GM19023 (cell line): Measurements from ENCODE around the gene C1orf167.

Experiments
- ATAC-seq: cut with Tn5 transposase; IDR thresholded peaks from one replicate; pipeline ENCODE4 v1.9.1; 2021; ENCODE audit warnings: mild to moderate bottlenecking, moderate library complexity; ENCODE audit not compliant: unreplicated experiment

Gene C1orf167, protein sequence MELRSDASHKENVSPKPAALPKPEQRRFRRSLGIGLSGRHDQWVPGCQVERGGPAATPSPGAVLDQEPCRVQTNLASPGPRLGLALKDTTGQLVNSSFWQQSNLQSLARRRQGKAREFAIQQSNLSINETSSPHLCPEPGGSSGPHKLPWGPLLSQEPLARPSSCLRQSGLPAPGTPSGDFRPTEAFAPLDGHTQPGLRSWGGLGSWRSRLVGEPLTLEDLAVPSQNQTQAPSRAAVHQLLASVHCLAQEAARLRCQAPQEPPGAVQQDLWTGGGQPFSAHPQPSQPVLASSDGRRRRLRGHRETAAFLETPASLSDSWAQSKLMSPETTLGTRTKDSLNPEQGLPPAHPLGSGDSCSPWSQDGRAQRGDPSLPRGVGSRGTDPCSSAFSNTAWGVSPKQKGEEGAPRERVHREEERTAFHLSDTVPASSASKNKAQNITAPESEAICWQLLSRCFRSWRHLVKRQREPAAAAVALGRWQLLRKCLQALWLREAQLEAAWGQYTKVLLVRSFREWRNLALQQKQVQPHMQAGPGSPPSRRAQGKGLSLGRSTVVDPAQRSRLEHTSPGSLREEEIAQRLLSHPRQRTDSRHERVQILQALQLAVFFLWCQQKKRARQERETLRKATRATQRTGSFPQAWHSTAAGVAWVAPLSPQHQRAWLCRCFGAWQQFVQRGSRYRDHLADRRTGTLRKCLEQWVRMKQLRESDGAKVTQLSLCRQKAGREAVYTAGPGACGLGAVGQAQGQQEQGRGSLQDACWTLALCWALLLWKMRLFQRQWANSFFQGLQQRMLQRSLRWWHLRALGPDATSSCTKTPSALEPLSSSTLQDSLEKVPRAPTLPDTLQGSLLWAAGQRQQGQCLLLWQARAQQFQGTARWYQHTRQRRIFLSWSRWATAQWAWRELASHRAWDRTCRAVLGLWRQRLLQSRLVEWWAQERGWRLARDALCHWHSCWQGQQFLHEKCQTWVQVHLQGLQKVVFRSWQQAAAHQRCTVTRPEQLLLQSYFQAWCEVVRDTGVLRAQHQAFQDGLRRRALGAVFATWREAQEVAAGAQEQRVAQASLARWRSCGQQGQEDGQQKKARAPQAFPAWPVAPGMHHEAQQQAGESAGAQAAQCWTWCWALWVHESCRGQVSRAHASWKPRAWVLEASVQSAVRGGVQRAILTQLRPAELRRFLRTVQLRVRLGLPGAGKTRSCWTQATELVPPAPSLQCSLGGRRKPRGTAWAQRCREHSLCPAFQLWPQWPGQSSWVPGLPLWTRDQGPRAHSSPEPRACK (N-terminal part only)

GRCh38 chr1:11761988-11762406 is at the start of gene C1orf167:
TSS of gene C1orf167 (plus strand) at chr1:11762193. CDS start at chr1:11764401, 2,208 bp downstream.
- ATAC-seq: no peak

DNA sequence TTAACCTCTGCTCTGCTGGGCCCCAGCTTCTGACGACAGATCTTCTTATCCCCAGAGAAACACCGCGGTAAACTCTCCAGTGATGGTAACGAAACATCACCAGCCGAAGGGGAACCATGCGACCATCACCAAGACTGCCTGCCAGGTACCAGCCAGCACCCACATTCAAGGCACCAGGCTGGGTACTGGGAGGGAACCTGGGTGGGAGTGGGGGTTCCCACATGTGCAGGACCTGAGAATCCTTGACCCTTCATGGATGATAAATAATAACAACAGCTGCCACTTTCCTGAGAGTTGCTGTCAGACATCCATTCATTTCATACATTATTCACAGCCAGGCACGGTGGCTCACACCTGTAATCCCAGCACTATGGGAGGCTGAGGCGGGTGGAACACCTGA is 49.7 kb upstream of the C1orf167 start:
- no peak for ATAC-seq

- no peak for ATAC-seq
These were observed 48.9 kb upstream of the C1orf167 start for GRCh38 chr1:11713095-11713494.

DNA sequence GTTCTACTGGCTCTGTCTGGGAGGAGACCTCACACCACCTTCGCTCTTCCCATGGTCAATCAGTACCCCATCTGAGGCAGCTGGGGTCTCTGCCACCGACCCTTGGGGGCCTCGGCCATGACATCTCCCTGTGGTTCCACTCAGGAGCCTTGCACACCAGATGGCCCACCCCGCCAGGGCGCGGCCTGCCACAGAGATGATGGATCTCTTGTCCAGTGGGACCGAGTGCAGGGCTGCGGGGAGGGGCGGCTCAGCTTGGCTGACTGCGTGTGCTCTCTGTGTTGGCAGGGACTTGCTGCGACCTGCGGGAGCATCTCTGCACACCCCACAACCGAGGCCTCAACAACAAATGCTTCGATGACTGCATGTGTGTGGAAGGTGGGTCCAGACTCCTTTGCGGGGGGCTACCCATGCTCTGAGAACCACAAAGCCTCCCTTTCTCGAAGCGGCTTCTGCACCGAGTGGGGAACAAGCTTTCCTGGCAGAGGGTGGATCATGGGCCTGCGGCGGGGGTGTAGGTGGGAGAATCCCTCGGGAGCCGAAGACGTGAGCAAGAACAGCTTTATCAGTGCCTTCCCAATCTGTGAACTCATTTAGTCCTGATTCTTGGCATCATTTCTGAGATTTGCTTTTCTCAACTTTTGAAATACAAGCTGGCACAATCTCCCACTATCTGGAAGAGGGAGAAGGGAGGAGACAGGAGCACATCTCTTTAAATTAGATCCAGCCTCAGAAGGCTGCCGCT is 47.0 kb upstream of the C1orf167 start:
- ATAC-seq: no peak

DNA sequence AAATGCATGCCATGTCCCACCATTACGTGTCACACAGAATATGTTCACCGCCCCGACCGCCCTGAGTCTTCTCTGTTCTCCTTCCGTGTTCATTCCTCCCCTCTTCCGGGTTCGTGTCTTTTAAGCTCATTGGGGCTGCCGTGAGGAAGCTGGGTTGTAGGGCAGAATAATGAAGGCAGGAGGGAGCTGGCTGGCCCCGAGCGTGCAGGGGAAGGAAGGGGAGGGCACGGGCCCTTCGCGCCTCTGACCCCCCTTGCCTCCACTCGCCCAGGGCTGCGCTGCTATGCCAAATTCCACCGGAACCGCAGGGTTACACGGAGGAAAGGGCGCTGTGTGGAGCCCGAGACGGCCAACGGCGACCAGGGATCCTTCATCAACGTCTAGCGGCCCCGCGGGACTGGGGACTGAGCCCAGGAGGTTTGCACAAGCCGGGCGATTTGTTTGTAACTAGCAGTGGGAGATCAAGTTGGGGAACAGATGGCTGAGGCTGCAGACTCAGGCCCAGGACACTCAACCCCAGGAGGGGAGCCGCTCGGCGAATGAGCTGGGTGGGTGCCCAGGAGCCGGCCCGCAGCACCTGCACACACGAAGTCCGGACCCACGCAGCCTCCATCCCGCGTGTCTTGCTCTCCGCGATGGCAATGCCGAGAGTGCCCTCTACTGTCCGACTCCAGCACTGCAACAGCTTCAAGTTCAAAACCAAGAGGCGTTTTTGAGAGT is 42.5 kb upstream of the C1orf167 start:
- no peak for ATAC-seq

DNA sequence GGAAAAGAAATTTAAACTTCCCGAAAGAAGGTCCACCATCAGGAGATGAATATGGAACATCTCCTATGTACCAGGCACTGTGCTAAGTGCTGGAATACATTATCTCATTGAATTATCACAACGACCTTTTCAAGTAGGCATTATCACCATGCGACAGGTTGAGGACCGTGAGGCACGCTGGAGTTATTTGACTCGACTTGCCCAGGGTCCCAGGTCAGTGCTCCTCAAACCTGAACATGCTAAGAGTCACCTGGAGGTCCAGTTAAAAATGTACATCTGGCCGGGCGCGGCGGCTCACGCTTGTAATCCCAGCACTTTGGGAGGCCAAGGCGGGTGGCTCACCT is 42.0 kb upstream of the C1orf167 start:
- ATAC-seq: no peak

DNA sequence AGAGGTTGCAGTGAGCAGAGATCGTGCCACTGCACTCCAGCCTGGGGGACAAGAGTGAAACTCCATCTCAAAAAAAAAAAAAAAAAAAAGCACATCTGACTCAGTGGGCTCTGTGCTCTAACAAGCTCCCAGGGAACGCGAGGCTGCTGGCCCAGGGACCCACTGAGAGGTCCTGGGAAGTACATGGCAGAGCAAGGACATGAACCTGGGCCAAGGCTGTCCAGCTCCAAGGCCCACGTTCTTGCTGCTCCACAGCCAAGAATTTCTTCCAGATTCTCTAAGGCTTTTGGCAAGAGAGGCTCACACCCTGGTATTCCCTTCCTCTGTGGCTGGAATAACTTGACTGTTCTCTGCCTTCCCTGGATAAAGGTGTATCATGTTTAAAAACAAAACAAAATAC is 41.5 kb upstream of the C1orf167 start:
- no peak for ATAC-seq

DNA sequence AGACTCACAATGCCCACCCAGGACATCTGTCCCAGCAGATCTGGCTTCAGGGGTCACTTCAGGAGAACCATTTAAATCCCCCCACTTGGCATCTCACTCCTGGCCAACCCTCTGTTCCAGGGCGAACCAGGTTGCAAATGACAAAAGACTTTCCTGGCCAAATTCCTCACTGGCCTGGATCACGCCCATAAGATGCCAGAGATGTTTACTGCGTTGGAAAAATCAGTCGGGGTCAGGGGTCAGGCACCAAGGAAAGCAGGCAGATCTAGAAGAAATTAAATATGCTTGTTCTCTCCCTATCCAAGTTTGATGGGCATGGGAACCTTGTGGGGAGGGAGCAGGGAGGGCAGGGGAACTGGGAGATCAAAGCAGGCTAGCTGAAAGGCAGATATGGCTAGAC is 40.7 kb upstream of the C1orf167 start:
- ATAC-seq: no peak

DNA sequence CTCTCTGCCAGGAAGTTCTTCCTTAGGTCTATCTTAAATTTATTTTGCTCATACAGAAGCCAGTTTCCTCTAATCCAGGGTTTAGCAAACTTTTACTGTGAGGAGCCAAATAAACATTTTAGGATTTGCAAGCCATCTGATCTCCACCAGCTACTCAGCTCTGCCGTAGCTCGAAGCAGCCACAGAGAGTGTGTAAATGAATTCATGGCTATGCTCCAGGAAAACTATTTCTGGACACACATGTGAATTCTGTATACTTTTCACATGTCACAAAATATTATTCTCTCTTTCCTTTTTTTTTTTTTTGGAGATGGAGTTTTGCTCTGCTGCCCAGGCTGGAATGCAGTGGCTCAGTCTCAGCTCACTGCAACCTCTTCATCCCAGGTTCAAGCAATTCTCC is 39.5 kb upstream of the C1orf167 start:
- ATAC-seq: no peak

GRCh38 chr1:11725616-11726015 is 36.4 kb upstream of the C1orf167 start:
- no peak for ATAC-seq

GRCh38 chr1:11727119-11727518 is 34.9 kb upstream of the C1orf167 start:
- no peak for ATAC-seq

- ATAC-seq: no peak
These were observed 33.7 kb upstream of the C1orf167 start for GRCh38 chr1:11728126-11728806.

DNA sequence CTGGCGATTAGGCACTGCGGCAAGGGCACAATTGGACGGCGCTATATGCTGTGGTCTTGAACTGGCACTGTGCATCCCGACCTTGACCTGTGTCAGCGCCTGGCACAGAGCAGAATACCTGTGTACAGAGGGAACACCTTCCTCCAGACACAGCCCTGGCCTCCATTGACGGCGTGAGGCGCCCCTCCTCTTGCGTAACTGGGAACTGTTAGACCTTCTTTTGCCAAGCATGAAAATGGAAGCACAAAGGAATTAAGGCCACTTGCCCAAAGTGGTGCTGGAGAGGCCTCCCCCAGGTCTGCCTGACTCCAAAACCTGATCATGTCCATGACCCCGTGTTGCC is 32.9 kb upstream of the C1orf167 start:
- ATAC-seq: no peak

DNA sequence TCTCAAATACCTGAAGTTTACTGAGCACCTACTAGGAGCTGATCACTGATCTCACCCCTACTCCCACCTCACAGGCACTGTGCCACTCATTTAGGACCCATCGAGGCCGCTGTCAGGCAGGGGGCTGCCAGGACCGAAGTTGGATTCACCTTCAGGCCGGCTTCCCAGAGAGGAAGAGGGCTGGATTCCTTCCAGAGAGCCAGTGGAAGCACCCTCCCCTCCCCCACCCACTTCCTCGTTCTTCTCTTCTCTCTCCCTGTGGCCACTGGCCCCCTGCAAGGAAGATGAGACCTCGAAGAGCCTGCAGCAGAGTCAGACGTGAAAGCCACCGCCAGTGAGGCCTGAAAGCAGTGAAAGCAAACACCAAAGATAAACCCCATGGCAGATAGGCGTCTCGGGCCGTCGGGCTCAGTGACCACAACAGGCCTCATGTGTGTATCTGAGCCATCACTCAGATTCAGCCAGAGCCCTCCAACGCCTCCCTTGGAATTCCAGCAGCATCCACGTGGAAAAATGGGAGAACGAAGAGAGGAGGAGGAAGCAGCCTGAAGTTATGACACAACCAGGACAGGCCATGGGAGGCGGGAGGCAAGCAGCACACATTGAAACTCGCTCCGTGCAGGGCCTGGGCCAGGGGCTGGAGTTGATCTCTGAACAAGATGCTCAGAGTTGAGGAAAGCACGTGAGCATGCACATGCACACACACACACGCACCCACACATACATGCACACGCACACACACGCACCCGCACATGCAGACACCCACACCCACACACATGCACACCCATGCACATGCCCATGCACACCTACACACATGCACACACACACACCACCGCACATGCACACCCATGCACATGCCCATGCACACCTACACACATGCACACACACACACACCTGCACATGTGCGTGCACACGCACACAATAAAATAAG is 32.2 kb upstream of the C1orf167 start:
- ATAC-seq: no peak

DNA sequence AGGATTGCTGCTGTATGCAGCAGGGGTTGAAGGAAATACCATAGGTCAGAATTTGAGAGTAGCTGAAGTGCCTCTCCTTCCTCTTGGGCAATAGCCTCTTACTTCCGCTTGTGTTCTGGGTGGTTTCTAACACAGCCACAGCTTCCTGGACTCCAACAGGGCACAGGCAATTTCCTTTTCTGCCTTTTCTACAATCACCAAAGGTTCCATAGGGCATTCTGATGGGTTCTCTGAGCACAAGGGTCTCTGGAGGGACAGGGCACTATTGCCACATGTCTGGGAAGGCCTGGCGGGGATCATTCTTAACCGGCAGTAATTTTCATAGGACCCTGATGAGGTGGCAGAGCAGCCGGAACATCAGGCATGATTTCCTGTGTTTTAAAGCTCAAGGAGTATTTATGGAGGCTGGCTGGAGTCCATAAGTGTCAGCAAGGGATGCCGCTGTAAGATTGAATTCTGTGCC is 31.5 kb upstream of the C1orf167 start:
- ATAC-seq: no peak

- no peak for ATAC-seq
These were observed 30.2 kb upstream of the C1orf167 start for GRCh38 chr1:11731691-11732283.

- ATAC-seq: no peak
These were observed 28.7 kb upstream of the C1orf167 start for GRCh38 chr1:11733306-11733705.

- ATAC-seq: no peak
These were observed 26.5 kb upstream of the C1orf167 start for GRCh38 chr1:11735531-11735853.
